Stimulated activated CD4-positive, alpha-beta T cell treated with anti-CD3 and anti-CD28 coated beads, Interleukin-15, amount 100 ng/mL, for 48 hours (primary cell): ENCODE data around the gene SIRT2.
"Not testable (repeated sequence)": the region's sequence is repeated elsewhere in the genome, so short reads cannot be mapped to it uniquely, and the experiment has no call there.

Source experiments
- DNase-seq, 2 donors: peaks; one replicate each; pipeline ENCODE4 v3.0.0-alpha.2; 2020; ENCODE audit warnings: low read depth in 2 of 2

SIRT2 gene

GRCh38 chr19:38869160-38869835 lies 30.1 kb downstream of the SIRT2 start:
- no peak for DNase-seq

DNA sequence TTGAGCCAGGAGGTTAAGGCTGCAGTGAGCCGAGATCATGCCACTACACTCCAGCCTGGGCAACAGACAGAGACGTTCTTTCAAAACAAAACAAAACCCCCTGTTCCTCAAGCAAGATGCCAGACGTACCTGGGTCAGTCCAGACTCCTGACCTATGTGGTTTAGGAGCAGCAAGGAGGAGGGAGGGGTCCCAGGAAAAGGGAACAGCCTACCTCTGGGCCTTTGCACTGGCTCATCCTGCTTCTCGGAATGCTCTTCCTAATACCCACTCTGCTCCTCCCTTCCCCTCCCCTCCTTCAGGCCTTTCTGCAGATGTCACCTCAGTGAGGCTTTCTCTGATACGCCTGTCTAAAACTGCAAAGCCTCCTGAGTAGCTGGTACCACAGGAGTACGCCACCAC lies 30.9 kb downstream of the SIRT2 start:
- DNase-seq, result no peak

GRCh38 chr19:38867171-38867780 lies 32.1 kb downstream of the SIRT2 start:
- no peak for DNase-seq

DNA sequence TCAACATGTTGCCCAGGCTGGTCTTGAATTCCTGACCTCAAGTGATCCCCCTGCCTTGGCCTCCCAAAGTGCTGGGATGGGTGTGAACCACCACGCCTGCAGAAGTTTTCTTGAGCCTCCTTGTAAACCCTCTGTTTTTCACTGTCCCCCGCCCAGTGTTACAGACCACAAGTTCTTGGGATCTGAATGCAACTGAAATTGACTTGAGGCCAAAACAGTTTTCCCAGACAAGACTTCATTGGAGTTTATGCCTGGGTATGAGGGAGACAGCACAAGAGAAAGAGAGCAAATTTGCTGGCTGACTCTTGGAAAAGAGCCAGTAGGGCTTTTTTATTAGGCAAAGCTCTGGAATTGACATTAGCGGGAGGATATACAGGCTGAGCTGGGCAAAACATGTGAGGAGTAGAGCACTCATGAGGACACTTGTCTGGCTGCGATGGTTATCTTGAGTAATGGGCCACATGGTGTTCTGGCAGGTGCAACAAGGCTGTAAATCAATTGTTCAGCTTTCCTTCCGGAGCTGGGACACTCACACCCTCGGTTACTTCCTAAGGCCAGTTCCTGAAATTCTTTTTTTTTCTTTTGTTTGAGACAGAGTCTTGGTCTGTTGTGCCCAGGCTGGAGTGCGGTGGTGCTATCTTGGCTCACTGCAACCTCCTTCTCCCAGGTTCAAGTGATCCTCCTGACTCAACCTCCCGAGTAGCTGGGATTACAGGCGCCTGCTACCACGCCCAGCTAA lies 36.9 kb downstream of the SIRT2 start:
- DNase-seq, result no peak

DNA sequence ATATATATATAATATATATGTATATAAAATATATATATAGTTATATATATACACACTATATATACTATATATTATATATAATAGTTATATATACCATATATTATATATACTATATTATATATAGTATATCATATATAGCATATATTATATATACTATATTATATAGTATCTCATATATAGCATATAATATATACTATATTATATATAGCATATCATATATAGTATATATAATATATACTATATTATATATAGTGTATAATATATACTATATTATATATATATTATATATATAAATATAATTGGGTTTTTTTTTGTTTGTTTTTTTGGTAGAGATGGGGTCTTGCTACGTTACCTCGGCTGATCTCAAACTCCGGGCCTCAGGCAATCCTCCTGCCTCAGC lies 38.0 kb downstream of the SIRT2 start:
- DNase-seq, result no peak

GRCh38 chr19:38859631-38860204 lies 39.7 kb downstream of the SIRT2 start:
- not testable (repeated sequence) for DNase-seq

- no peak for DNase-seq
These were observed 42.6 kb downstream of the SIRT2 start for GRCh38 chr19:38856813-38857212.

GRCh38 chr19:38855751-38856150 lies 43.7 kb downstream of the SIRT2 start:
- DNase-seq, result not testable (repeated sequence)

GRCh38 chr19:38854961-38855360 lies 44.5 kb downstream of the SIRT2 start:
- not testable (repeated sequence) for DNase-seq

- no peak for DNase-seq
These were observed 46.2 kb downstream of the SIRT2 start for GRCh38 chr19:38853214-38853613.

DNA sequence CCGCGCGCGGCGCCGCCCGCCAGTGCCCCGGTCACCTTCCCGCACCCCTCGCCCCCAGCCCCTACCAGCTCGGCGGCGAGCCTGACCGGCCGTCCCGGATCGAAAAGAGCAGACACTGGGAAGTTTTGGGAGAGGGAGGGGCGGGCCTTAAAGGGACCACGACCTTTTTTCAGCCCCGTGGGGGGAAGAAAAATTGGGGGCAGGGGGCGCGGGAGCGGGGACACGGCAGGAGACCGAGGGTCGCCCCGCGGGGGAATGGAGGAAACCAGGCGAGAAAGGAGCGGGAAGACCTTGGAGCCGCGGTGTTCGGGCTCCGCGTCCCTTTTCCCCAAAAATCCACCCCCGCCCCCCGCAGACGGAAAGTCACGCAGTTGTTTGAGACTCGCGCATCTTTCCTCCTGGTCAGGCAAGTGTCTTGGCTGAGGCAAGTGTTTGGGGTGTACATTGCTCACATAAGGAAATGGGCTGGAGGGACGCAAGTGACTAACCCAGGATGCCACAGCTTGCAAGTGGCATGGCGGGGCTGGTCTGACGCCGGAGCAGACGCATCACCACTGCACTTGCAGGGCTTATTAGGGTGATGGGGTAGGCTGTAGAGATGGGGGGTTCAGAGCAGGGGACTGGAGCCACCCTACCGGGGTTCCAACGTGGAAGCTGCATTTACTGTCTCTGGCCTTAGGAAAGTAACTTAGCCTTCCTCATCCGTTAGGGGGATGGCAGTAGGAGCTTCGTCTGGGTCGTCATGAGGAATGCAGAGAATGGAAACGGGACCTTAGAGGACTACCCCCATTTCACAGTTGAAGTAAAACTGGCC lies 47.0 kb downstream of the SIRT2 start:
- peak; percentile 46 to 58 for DNase-seq

GRCh38 chr19:38851622-38852230 lies 47.7 kb downstream of the SIRT2 start:
- DNase-seq, result peak; percentile 87 to 91

GRCh38 chr19:38850976-38851621 lies 48.3 kb downstream of the SIRT2 start:
- DNase-seq, result no peak

GRCh38 chr19:38850436-38850975 lies 48.9 kb downstream of the SIRT2 start:
- DNase-seq, result peak; percentile 97 to 99

- DNase-seq, result peak; percentile 99
These were observed 49.5 kb downstream of the SIRT2 start, which contains the start of gene HNRNPL for GRCh38 chr19:38849860-38850435. HNRNPL (minus strand) TSS chr19:38849986; CDS start chr19:38849966, 20 bp downstream.

- peak; percentile 97 for DNase-seq
These were observed 50.1 kb downstream of the SIRT2 start for GRCh38 chr19:38849147-38849859.

- no peak for DNase-seq
These were observed 50.9 kb downstream of the SIRT2 start for GRCh38 chr19:38848299-38849146.

DNA sequence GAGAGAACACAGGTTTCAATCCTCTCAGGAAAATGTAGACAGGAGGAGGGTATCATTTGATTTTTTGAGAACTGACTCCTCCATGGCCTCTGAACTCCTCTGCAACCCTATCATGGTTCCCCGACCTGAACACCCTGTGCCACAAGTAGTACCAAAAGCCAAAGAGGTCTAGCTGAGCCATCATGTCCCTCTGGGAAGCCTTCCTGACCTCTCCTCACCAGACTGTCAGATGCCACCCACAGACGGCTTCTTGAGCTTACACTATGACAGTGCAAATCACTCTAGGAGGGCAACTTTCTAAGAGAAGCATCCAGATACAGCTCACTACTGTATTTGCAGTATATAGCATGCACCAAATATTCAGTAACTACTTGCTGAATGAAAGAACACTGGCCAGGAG lies 53.3 kb downstream of the SIRT2 start:
- DNase-seq, result no peak
